ENCODE measurements around the gene SPATC1L. TPM values are rescaled to one million over a fixed set of nuclear protein-coding genes. Genes with fewer than 3 reads are reported as not detected.
"Not testable (repeated sequence)": the region's sequence is repeated elsewhere in the genome, so short reads cannot be mapped to it uniquely, and the experiment has no call there.

The SPATC1L gene
- total RNA-seq, 2 donors from 2014 or later, result 8.4 to 10.9 TPM

DNA sequence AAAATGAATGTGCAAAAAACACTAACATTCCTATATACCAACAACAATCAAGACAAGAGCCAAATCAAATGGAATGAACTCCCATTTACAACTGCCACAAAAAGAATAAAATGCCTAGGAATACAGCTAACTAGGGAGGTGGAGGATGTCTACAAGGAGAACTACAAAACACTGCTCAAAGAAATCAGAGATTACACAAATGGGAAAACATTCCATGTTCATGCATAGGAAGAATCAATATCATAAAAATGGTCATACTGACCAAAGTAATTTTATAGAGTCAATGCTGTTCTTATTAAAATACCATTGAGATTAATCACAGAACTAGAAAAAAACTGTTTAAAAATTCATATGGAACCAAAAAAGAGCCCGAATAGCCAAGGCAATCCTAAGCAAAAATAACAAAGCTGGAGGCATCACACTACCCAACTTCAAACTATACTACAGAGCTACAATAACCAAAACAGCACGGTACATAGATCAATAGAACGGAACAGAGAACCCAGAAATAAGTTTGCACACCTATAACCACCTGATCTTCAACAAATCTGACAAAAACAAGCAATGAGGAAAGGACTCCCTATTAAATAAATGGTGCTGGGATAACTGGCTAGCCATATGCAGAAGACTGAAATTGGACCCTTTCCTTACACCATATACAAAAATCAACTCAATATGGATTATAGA lies 7.7 kb downstream of the SPATC1L start:
- DNase-seq (ENCODE audit: low spot score), result not testable (repeated sequence)
- intact Hi-C loops (cut with DNase I), result loop anchor here in 1 of 2 donors (10.0 kb wide), 1 partner anchor 108 kb away; the partner anchor contains the start of genes MCM3AP and YBEY

DNA sequence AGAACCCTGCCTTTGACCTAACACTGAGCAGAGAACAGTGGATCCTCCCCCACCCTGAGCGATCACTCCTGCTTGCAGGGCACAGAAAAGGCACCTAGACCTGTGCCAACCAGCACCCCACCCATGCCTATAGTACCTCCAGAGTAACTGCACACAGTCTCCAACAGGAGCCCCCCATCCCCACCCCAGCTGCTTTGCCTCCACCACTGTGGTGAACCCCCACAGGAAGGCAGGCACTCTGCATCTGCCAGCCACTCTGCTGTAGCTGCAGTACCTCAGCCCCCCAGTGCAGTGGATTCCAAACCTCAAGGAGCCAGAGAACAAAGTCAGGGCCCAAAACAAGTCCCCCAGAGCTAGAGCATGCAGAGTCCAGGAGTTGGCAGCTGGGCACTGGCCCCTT lies 10.7 kb downstream of the SPATC1L start:
- no peak for DNase-seq (ENCODE audit: low spot score)
- intact Hi-C loops (cut with DNase I), result loop anchor here in 1 of 2 donors (10.0 kb wide), 1 partner anchor 111 kb away; the partner anchor contains the start of genes MCM3AP and YBEY

DNA sequence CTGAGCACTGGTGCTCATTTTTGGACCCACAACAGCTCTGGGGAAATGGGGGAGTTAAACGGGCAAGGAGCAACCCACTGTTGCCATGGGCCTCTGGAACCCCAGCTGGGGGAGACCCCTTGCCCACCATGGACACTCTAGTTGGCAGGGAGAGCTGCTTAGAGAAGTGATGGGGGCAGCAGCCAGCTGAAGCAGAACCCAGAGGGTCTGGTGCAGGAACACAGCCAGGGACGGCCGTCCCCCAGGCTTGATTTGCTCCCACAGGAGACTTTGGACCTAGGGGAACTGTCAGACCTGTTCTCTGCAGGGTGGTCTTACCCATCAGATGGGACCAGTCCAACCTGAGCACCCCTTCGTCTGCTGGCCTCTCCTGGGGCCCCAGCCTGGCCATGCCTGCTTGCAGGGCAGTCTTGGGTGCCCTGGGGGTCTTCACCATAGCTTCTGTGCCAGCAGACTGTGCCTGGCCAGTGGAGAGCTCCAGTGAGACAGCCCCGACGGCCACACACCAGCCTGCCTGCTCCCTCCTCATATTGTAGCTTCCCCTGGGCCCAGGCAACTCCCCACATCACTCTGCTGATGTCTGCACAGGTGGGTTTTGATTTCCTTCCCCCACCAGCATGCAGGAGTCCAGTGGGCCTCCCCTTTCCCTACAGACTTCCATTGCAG lies 11.3 kb downstream of the SPATC1L start:
- intact Hi-C loops (cut with DNase I), result loop anchor here in 1 of 2 donors (10.0 kb wide), 1 partner anchor 112 kb away; the partner anchor contains the start of genes MCM3AP and YBEY
- no peak for DNase-seq (ENCODE audit: low spot score)

DNA sequence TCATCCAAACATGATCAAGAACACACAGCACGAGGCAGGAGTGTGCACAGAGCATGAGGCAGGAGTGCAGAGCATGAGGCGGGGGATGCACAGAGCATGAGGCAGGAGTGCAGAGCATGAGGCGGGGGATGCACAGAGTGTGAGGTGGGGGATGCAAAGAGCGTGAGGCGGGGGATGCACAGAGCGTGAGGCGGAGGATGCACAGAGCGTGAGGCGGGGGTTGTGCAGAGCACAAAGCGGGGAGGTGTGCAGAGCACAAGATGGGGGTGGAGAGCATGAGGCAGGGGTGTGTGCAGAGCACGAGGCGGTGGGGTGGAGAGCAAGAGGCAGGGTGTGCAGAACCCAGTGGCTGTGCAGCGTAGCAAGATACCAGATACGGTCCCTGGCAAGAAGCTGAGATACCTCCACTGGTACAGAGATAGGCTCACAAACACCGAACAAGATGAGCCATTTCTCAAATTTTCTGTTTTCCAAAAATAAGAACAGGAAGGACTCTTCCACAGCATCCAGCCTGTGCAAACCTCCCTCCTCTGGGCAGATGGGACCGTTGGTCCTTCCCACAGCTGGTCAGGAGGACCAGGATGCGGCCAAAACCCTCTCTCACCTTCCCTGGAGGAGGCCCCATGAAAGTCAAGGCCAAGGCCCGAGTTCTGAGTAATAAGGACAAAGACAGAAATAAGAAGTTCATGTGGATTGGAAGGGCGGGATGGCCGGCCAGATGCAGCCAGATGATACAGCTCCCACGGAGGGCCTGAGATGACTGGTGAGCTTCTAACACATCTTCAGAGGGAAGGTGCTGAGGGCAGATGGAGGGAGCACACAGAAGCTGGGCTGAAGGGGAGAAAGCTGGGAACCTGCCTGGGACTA lies 12.0 kb downstream of the SPATC1L start:
- intact Hi-C loops (cut with DNase I), result loop anchor here in 1 of 2 donors (10.0 kb wide), 1 partner anchor 113 kb away; the partner anchor contains the start of genes MCM3AP and YBEY
- DNase-seq (ENCODE audit: low spot score), result no peak

DNA sequence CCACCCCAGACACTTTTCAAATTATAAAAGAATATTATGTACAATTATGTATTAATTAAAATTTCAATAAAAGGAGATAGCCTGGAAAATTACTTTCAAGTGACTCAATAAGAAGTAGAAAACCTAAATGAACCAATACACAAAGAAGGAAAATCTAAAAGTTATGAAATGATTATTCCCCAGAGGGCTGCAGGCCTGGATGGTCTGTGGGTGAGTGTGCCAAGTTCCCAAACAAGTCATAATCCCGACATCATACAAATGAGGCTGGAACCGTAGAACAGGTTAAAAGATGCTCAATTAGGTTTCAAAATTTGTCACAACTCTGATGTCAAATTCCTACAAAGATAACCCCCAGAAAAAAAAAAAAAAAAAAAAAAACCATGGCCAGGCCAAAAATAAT lies 12.7 kb downstream of the SPATC1L start:
- no peak for DNase-seq (ENCODE audit: low spot score)

DNA sequence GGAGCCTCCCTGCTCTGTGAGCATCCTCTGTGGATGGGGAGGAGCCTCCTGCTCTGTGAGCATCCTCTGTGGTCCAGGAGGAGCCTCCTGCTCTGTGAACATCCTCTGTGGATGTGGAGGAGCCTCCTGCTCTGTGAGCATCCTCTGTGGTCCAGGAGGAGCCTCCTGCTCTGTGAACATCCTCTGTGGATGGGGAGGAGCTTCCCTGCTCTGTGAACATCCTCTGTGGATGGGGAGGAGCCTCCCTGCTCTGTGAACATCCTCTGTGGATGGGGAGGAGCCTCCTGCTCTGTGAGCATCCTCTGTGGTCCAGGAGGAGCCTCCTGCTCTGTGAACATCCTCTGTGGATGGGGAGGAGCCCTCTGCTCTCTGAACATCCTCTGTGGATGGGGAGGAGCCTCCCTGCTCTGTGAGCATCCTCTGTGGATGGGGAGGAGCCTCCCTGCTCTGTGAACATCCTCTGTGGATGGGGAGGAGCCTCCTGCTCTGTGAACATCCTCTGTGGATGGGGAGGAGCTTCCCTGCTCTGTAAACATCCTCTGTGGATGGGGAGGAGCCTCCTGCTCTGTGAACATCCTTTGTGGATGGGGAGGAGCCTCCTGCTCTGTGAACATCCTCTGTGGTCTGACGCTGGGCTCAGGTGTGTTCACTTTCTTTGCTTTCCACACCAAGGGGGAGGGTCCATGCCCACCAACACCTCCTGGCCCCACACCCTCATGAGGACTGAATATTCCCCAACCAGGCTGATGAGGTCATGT lies 13.6 kb downstream of the SPATC1L start:
- not testable (repeated sequence) for DNase-seq (ENCODE audit: low spot score)
- intact Hi-C loops (cut with DNase I), result loop anchor here in 1 of 2 donors (10.0 kb wide), 1 partner anchor 114 kb away; the partner anchor contains the start of genes MCM3AP and YBEY

More for the DNA sequence above, 12.7 kb downstream of the SPATC1L start:
- intact Hi-C loops (cut with DNase I), result loop anchor here in 1 of 2 donors (10.0 kb wide), 1 partner anchor 113 kb away; the partner anchor contains the start of genes MCM3AP and YBEY

DNA sequence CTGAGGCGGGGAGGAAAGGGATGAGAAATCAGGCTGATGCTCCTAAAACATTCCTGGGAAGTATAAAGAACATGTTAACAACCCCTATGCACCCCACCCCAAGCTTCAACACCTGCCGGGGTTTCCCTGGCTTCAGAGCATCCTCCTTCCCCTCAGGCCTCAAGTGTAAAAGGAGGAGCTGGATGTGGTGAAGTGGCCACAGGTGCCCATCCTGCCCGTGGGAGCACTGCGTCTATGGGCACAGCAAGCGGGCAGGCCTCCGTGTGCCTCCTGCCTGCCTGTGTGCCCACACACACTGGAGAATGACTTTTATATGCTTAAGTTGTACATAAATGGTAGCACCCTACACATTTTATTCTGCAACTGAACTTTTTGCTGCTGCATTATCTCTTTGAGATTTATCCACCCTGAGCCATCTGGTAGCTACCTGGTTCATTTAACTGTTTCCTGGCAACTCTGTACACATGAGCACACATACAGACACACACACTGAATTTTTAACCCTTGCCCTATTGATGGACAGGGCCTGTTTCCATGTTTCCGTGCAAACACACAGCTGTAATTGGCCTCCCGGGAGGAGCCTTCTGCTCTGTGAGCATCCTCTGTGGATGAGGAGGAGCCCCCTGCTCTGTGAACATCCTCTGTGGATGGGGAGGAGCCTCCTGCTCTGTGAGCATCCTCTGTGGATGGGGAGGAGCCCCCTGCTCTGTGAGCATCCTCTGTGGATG lies 15.4 kb downstream of the SPATC1L start:
- intact Hi-C loops (cut with DNase I), result loop anchor here in 1 of 2 donors (10.0 kb wide), 1 partner anchor 444 kb away; no protein-coding TSS in a partner anchor
- no peak for DNase-seq (ENCODE audit: low spot score)

DNA sequence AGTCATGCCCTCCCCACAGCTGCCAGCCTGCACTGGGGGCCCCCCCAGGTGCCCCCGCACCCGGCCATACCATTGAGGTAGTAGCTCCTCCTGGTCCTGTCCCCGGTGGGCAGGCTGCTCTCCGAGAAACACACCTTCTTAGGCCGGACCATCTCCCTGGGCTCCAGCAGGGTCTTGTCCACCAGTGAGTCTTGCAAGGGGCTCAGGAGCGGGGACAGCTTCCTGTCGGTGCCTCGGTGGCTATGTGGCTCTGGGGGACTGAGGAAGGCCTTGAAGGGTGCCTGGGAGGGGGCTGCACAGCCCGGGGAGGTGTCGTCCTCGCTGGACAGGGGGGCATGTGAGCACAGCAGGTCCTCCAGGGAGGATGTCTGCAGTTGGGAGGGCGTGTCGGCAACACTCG lies 16.0 kb downstream of the SPATC1L start:
- intact Hi-C loops (cut with DNase I), result loop anchor here in 1 of 2 donors (10.0 kb wide), 1 partner anchor 443 kb away; no protein-coding TSS in a partner anchor
- no peak for DNase-seq (ENCODE audit: low spot score)

DNA sequence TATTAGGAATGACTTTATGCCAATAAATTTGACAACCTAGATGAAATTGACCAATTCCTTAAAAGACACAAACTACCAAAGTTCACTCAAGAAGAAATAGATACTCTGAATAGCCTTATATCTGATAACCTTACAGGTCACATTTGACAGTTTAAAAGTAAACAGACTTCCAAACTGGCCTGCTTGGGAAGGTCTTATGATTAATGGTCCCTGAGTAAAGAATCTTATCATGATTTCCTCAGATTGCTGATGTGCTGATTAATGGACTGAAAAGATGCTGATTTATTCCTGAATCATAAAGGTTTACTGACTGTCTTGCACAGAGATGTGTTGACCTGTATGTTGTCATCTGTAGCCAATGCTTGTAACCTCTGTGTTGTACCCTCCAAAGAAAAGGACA lies 19.2 kb downstream of the SPATC1L start:
- intact Hi-C loops (cut with DNase I), result loop anchor here in 1 of 2 donors (10.0 kb wide), 1 partner anchor 440 kb away; no protein-coding TSS in a partner anchor
- no peak for DNase-seq (ENCODE audit: low spot score)

DNA sequence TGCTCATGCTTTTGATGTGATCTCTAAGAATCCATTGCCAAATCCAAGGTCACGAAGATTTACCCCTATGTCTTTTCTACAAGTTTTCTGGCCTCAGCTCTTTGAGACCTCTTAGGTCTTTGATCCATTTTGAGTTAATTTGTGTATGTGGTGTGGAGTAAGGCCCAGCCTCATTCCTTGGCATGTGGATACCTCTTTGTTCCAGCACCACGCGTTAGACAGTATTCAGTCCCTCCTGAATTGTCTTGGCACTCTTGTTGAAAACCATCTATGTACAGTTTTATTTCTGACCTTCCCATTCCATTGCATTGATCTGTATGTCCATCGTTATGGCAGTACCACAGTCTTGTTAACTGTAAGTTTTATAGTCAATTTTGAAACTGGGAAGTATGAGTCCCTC lies 20.9 kb downstream of the SPATC1L start:
- DNase-seq (ENCODE audit: low spot score), result no peak
- intact Hi-C loops (cut with DNase I), result loop anchor here in 1 of 2 donors (10.0 kb wide), 1 partner anchor 439 kb away; no protein-coding TSS in a partner anchor

DNA sequence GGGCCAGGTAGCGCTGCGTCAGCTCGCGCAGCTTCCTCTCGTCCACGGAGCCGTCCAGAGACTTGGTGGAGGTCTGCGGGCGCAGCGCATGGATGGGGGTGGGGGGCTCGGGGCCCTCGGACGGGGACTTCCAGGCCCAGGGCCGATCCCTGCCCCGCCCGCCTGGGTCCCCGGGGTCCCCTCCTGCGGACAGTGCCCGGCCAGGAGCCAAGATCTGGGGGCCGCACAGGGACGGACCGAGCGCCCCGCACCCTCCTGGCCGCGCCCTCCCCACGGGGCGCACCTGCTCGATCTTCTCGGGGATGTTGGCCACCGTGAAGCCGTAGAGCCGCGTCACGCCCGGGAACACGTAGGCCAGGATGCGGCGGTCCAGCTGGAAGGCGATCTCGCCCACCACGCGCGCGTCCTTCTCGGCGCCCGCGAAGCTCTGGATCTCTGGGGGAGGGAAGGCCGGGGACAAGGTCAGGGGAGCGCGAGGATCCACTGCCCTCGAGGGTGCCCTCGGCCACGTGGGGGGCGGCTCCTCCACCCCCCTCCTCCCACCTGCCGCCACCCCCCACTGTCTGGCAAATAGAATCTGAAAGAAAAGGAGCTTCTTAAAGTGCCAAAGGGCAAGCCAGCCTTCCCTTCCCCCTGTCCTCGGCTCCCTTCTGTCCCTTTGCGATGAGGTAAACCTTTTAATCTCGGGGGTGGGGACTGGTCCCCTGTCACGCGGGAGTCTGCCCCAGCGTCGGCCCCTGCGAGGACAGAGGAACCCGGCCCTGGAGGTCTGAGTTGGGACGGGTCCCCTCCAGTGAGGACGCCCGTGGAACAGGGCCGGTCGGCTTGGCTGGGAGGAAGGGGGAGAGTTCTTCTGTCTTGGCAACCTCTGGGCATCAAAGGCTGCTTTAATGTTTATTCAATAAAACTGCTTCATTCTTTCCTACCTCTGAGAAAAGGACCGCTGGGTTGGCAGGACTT lies 22.3 kb downstream of the SPATC1L start:
- intact Hi-C loops (cut with DNase I), result loop anchor here in 1 of 2 donors (10.0 kb wide), 1 partner anchor 437 kb away; no protein-coding TSS in a partner anchor
- DNase-seq (ENCODE audit: low spot score), result peak; percentile 76

DNA sequence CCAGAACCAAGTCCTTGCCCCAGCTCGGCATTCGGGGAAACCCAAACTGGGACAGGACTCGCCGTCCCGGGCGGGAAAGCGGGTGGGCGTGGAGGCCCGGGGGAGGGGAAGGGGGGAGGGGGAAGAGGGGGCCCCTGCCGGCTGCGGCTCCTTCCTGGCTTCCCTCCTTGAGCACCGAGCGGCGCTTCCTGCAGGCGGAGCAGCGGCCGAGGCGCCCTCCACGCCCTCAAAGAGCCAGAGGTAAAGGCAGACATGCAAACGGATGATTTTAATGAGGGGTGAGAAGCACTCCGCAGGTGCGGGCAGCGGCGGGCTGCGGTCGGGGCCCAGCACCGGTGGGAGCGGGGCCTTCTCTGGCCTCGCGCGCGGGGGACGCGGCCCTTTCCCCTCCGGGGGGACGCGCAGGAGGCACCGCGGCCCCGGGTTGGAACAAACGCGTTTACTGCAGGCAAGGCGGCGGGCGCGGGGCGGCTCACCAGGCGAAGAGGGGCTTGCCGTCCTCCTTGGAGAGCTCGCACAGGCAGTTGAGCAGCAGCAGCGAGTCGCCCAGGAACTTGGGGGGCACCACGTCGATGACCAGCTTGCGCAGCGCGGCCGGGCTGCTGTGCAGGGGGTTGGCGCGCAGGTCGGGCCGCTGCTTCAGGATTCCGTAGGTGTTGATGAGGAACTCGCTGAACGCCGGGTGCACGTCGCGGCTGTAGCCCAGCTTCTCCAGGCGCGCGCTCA lies 23.2 kb downstream of the SPATC1L start:
- peak; percentile 75 for DNase-seq (ENCODE audit: low spot score)
- intact Hi-C loops (cut with DNase I), result loop anchor here in 1 of 2 donors (10.0 kb wide), 1 partner anchor 436 kb away; no protein-coding TSS in a partner anchor

DNA sequence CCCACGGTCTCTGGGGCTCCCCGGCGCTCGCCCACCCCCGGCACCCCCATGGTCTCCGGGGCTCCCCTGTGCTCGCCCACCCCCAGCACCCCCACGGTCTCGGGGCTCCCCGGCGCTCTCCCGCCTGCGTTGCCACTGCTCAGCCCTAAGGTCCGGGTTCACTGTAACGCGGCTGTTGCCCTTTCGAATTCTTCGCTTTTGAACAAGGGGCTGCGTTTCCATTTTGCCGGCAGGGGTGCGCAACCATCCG lies 23.7 kb downstream of the SPATC1L start:
- intact Hi-C loops (cut with DNase I), result loop anchor here in 1 of 2 donors (10.0 kb wide), 1 partner anchor 436 kb away; no protein-coding TSS in a partner anchor
- no peak for DNase-seq (ENCODE audit: low spot score)

DNA sequence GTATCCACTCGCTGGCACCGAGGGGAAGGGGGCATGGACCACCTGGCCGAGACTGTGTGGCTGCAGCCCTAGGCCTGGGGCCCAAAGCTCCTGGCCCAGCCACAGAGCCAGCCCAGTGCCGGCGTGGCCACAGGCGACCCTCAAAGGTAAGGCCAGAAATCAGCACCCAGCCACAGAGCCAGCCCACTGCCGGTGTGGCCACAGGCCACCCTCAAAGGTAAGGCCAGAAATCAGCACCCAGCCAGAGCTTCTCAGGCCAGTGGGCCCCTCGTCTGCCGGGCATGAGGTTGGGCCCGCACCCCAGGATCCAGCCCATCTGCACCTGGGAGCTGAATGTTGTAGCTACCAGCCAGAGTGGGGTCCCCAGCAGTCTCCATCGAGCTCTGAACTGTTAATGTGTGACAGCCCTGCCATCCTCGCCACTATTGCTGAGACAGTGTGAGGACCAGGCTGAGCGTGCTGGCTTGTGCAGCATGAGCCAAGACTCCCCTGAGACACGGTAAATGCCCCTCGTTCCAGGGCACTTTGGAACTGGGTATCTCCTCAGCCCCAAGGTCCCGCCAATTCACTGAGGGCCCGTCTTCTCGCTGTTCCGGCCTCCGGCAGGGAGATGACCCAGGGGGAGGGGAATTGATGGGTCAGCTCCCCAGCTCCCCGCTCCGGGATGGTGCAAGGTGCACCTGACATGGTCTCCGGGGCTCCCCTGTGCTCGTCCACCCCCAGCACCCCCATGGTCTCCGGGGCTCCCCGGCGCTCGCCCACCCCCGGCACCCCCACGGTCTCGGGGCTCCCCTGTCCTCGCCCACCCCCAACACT lies 24.2 kb downstream of the SPATC1L start:
- intact Hi-C loops (cut with DNase I), result loop anchor here (10.0 kb wide), 3 partner anchors 55 to 435 kb away; partner anchors contain the start of gene LSS (in 1 of the 2)
- peak; percentile 69 for DNase-seq (ENCODE audit: low spot score)

DNA sequence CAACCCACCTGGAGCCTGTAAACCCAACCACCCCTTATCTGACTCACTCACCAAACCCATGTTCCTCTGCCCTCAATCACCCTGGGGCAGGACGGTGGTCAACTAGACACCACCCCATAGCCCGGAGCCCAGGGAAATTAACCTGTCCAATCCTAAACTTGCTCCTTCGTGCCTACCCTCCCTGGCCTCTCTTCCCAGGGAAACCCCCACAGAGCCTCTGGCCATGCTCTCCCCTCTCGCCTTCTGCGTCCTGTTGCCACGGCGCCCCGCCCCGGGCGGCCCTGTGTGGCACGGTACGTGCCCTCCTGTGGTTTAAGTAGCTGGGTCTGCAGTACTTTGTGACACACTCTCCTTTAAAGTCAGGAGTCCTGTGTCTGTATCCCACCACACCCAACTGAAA lies 24.9 kb downstream of the SPATC1L start:
- DNase-seq (ENCODE audit: low spot score), result no peak
- intact Hi-C loops (cut with DNase I), result loop anchor here (10.0 kb wide), 2 partner anchors 55 to 65 kb away; partner anchors contain the start of gene LSS (in 1 of the 2)
